A549 (cell line): ENCODE measurements around the gene ZGPAT. TPM values are rescaled to one million over a fixed set of nuclear protein-coding genes. Genes with fewer than 3 reads are reported as not detected.

Source experiments
- ATAC-seq, 2 experiments: fragments of 200-7000 bp in 1 of 2; fragments of >200 bp in 1 of 2; cut with Nextera tagmentation in 1 of 2; cut with Tn5 transposase in 1 of 2; 3 replicates each; pipeline versions ENCODE4 v1.8.0 to v1.9.1; 2018 to 2020; ENCODE audit warnings: mild to moderate bottlenecking in 1 of 2, moderate library complexity in 1 of 2
- CTCF ChIA-PET: fragments of 300-600 bp; sonication (Branson Sonifier 250); formaldehyde crosslinking; extraction: SDS; loops from one replicate; lab custom pipeline; 2021; ENCODE audit warnings: antibody characterized with exemption, inconsistent platforms; lab: Yijun Ruan, JAX
- POLR2A ChIA-PET: fragments of 350-600 bp; formaldehyde crosslinking; extraction: SDS; loops from one replicate; lab custom pipeline; 2021; ENCODE audit warnings: antibody characterized with exemption, inconsistent platforms; lab: Yijun Ruan, JAX
- DNase-seq, 2 experiments: peaks; one replicate each; pipeline versions ENCODE4 v3.0.0 to v3.0.0-alpha.2; 2011 to 2016; ENCODE audit warnings: low read depth in 1 of 2, low spot score in 1 of 2
- FAIRE-seq: peaks from 2 replicates; lab custom pipeline; 2011; peaks lifted over from hg19 to GRCh38; lab: Jason Lieb, UNC
- H3K27ac ChIP-seq, 2 experiments: fragments of >200 bp; sonication (Bioruptor Twin); formaldehyde crosslinking; 3 replicates each; pipeline ENCODE4 v1.5.1; 2016 to 2017
- H3K4me1 ChIP-seq: fragments of >200 bp; sonication (Bioruptor Twin); formaldehyde crosslinking; 3 replicates; pipeline ENCODE4 v1.6.1; 2016
- H3K4me2 ChIP-seq: fragments of >200 bp; sonication (Bioruptor Twin); formaldehyde crosslinking; 3 replicates; pipeline ENCODE4 v1.6.1; 2016
- H3K4me3 ChIP-seq: fragments of >200 bp; sonication (Bioruptor Twin); formaldehyde crosslinking; 3 replicates; pipeline ENCODE4 v1.5.1; 2016
- H3K9me3 ChIP-seq: fragments of >200 bp; sonication (Bioruptor Twin); formaldehyde crosslinking; 3 replicates; pipeline ENCODE4 v1.6.1; 2016
- ATOH8 ChIP-seq: fragments of 250-450 bp; sonication (Bioruptor Pico); IDR thresholded peaks from 2 replicates; pipeline ENCODE4 v1.5.0; 2020; ENCODE audit warnings: low read depth, mild to moderate bottlenecking, moderate library complexity
- ESRRA ChIP-seq: fragments of 150-350 bp; IDR thresholded peaks from 2 replicates; pipeline ENCODE4 v1.6.1; 2014; ENCODE audit warnings: mild to moderate bottlenecking, low read length, borderline replicate concordance
- HEYL ChIP-seq: fragments of 250-450 bp; sonication (Bioruptor Pico); IDR thresholded peaks from 2 replicates; pipeline ENCODE4 v1.8.0; 2021; ENCODE audit warnings: mild to moderate bottlenecking, moderate library complexity
- HMGXB4 ChIP-seq: fragments of 250-450 bp; sonication (Bioruptor Pico); IDR thresholded peaks from 2 replicates; pipeline ENCODE4 v1.5.0; 2021; ENCODE audit warnings: mild to moderate bottlenecking, moderate library complexity, borderline replicate concordance
- HOXA7 ChIP-seq: fragments of 250-450 bp; sonication (Bioruptor Pico); IDR thresholded peaks from 2 replicates; pipeline ENCODE4 v1.5.0; 2020; ENCODE audit warnings: mild to moderate bottlenecking, moderate library complexity
- HOXB5 ChIP-seq: fragments of 250-450 bp; sonication (Bioruptor Pico); IDR thresholded peaks from 2 replicates; pipeline ENCODE4 v1.5.0; 2020; ENCODE audit warnings: mild to moderate bottlenecking, moderate library complexity
- JUN ChIP-seq, 2 experiments: fragments of >200 bp; sonication (Bioruptor Twin); formaldehyde crosslinking; IDR thresholded peaks; 2 replicates in 1 of 2; 3 replicates in 1 of 2; pipeline ENCODE4 v1.6.1; 2016 to 2017
- KDM1A ChIP-seq: fragments of 200-600 bp; sonication (generic); IDR thresholded peaks from 2 replicates; pipeline ENCODE4 v1.6.1; 2016; ENCODE audit warnings: low read depth, mild to moderate bottlenecking
- MAFK ChIP-seq: fragments of 450-650 bp; IDR thresholded peaks from 2 replicates; pipeline ENCODE4 v1.6.1; 2014; ENCODE audit not compliant: partially characterized antibody
- MAZ ChIP-seq: fragments of 150-350 bp; IDR thresholded peaks from 2 replicates; pipeline ENCODE4 v1.6.1; 2014; ENCODE audit warnings: antibody characterized with exemption, low read depth, low read length, borderline replicate concordance
- NPAS2 ChIP-seq: fragments of 250-450 bp; sonication (Bioruptor Pico); IDR thresholded peaks from 2 replicates; pipeline ENCODE4 v1.8.0; 2022; ENCODE audit warnings: mild to moderate bottlenecking, moderate library complexity, borderline replicate concordance
- PBX3 ChIP-seq: IDR thresholded peaks from 2 replicates; pipeline ENCODE4 v1.6.1; 2012
- PHF8 ChIP-seq: fragments of 200-600 bp; sonication (generic); IDR thresholded peaks from 2 replicates; pipeline ENCODE4 v1.6.1; 2016; ENCODE audit warnings: low read depth, mild to moderate bottlenecking, antibody characterized with exemption, moderate library complexity, borderline replicate concordance
- POLR2AphosphoS2 ChIP-seq: conservative IDR thresholded peaks from 2 replicates; pipeline ENCODE4 v1.6.1; 2012; ENCODE audit warnings: low read length, improper control_type of control experiment, inconsistent platforms
- RAD21 ChIP-seq, 2 experiments: fragments of >200 bp in 1 of 2; sonication (Bioruptor Twin) in 1 of 2; formaldehyde crosslinking in 1 of 2; IDR thresholded peaks in 1 of 2; conservative IDR thresholded peaks in 1 of 2; 2 replicates in 1 of 2; 3 replicates in 1 of 2; pipeline ENCODE4 v1.6.1; 2012 to 2018; ENCODE audit warnings: inconsistent platforms in 1 of 2
- RFX5 ChIP-seq: fragments of 450-650 bp; IDR thresholded peaks from 2 replicates; pipeline ENCODE4 v1.7.1; 2014; ENCODE audit warnings: antibody characterized with exemption, mild to moderate bottlenecking, moderate library complexity
- SMC3 ChIP-seq: fragments of >200 bp; sonication (Bioruptor Twin); formaldehyde crosslinking; IDR thresholded peaks from 3 replicates; pipeline ENCODE4 v1.6.1; 2018; ENCODE audit warnings: inconsistent platforms
- SREBF2 ChIP-seq: fragments of 450-650 bp; IDR thresholded peaks from 2 replicates; pipeline ENCODE4 v1.6.1; 2014; ENCODE audit warnings: mild to moderate bottlenecking, moderate library complexity
- ZNF302 ChIP-seq: fragments of 250-450 bp; sonication (Bioruptor Pico); IDR thresholded peaks from 2 replicates; pipeline ENCODE4 v1.9.0; 2021; ENCODE audit warnings: inconsistent platforms, mild to moderate bottlenecking, moderate library complexity
- ZSCAN20 ChIP-seq: fragments of 250-450 bp; sonication (Bioruptor Pico); IDR thresholded peaks from 2 replicates; pipeline ENCODE4 v1.8.0; 2022; ENCODE audit warnings: mild to moderate bottlenecking, moderate library complexity
- WGBS: methylation state at CpG from one replicate; pipeline ENCODE4 v1.1.6; 2017; ENCODE audit errors: missing lambda C conversion rate; 5-methylcytosine and 5-hydroxymethylcytosine counted together
- polyA plus RNA-seq, 4 experiments: library from polyadenylated mRNA; depleted of rRNA in 3 of 4; stranded (reverse); fragments of >200 nt; fragmentation: RNase III in 1 of 4; extraction: RNeasy Plus Mini Kit Qiagen cat#74134 plus additional on column Dnase treatment in 1 of 4; gene quantifications; 2 replicates in 3 of 4; 3 replicates in 1 of 4; pipeline ENCODE4 v1.2.3, GENCODE V29; 2011 to 2017

The ZGPAT gene
- polyA plus RNA-seq, 2 of the 4 experiments (the other 2 are of a cell fraction): 9.5 to 23.9 TPM

GRCh38 chr20:63692436-63693082 lies 15.3 kb upstream of the ZGPAT start:
- Histone ChIP-seq H3K9me3 (no peaks in the 10 kb centered on the region), H3K27ac (peak overlapping the region in 1 of 2 experiments; percentile 63; a peak in 2 of 6 replicates), H3K4me2 (no peak overlapping the region), H3K4me1 (peaks cover 21% of the 10 kb centered on the region), H3K4me3 (no peak overlapping the region)
- ATAC-seq (peak; percentile 62 to 66), DNase-seq (peak in 1 of 2 experiments; percentile 76), FAIRE-seq (no peak)
- ChIA-PET POLR2A (interaction anchor here (0.8 kb wide), 2 partner anchors 15 to 173 kb away, joined by 3 to 4 read pairs; partner anchors contain the start of genes ARFRP1, TPD52L2 and ZGPAT), CTCF (interaction anchor here (0.8 to 2.7 kb wide), 6 partner anchors 10 to 281 kb away, joined by 3 to 7 read pairs (median 4); partner anchors contain the start of genes ARFRP1, TPD52L2 and ZGPAT)
- peak; percentile 78 for TF ChIP-seq POLR2AphosphoS2
- peak; percentile 59; the same call in 1 of the 2 replicates for TF ChIP-seq PBX3
- TF ChIP-seq ZSCAN20 (CRISPR knock-in tag): no peak
- no peak for TF ChIP-seq MAZ
- TF ChIP-seq PHF8: no peak
- no peak for TF ChIP-seq HEYL (CRISPR knock-in tag)
- TF ChIP-seq RAD21 (conservative IDR thresholded peaks at IDR 0.05 in 1 of 2, IDR thresholded peaks at IDR 0.05 in 1 of 2): peak in 1 of 2 experiments; percentile 26; a peak in 2 of 5 replicates
- TF ChIP-seq SMC3: peak; percentile 31; the same call in 1 of the 3 replicates
- no peak for TF ChIP-seq KDM1A
- TF ChIP-seq HOXA7 (CRISPR knock-in tag): no peak
- no peak for TF ChIP-seq JUN (IDR thresholded peaks at IDR 0.05)
- WGBS: 70% methylated on average over 17 of the region's 20 CpGs

GRCh38 chr20:63693083-63693732 lies 14.6 kb upstream of the ZGPAT start:
- no peak overlapping the region for H3K4me2 ChIP-seq
- no peak overlapping the region for H3K4me3 ChIP-seq
- ChIA-PET POLR2A (interaction anchor here (0.8 kb wide), 1 partner anchor 172 kb away, joined by 4 read pairs; the partner anchor contains the start of gene TPD52L2), CTCF (interaction anchor here (1.5 to 2.7 kb wide), 3 partner anchors 10 to 171 kb away, joined by 3 to 7 read pairs (median 7); partner anchors contain the start of gene TPD52L2)
- TF ChIP-seq ESRRA: no peak
- TF ChIP-seq HOXA7 (CRISPR knock-in tag): no peak
- TF ChIP-seq MAFK: no peak
- TF ChIP-seq NPAS2 (CRISPR knock-in tag): no peak
- no peak for TF ChIP-seq JUN (IDR thresholded peaks at IDR 0.05)
- no peak for TF ChIP-seq SREBF2
- no peak for TF ChIP-seq HMGXB4
- TF ChIP-seq ATOH8 (CRISPR knock-in tag): no peak
- TF ChIP-seq PBX3: no peak
- no peak for TF ChIP-seq HOXB5
- TF ChIP-seq HEYL (CRISPR knock-in tag): no peak
- no peak for TF ChIP-seq MAZ
- TF ChIP-seq POLR2AphosphoS2: no peak
- no peak for TF ChIP-seq RFX5
- no peak for TF ChIP-seq ZNF302
- DNase-seq (no peak), FAIRE-seq (no peak), ATAC-seq (no peak)
- H3K27ac ChIP-seq: no peak overlapping the region
- no peaks in the 10 kb centered on the region for H3K9me3 ChIP-seq
- peaks cover 25% of the 10 kb centered on the region for H3K4me1 ChIP-seq
- 90% methylated on average over 10 of the region's 10 CpGs for WGBS
